Neural cell (in vitro differentiated cells): ENCODE measurements around the gene ROR2.

Experiments used
- EP300 ChIP-seq: fragments of 450-650 bp; conservative IDR thresholded peaks from 2 replicates; pipeline ENCODE4 v1.6.1; 2014; ENCODE audit warnings: antibody characterized with exemption, mild to moderate bottlenecking, moderate library complexity; ENCODE audit not compliant: poor library complexity, severe bottlenecking
- SMC3 ChIP-seq: fragments of 450-650 bp; conservative IDR thresholded peaks from 2 replicates; pipeline ENCODE4 v1.6.1; 2014; ENCODE audit warnings: antibody characterized with exemption, mild to moderate bottlenecking, moderate library complexity; ENCODE audit not compliant: poor library complexity
- TF ChIP-seq, protein P1 (sequence below): fragments of 450-650 bp; IDR thresholded peaks from 2 replicates; pipeline ENCODE4 v1.5.1; 2014; ENCODE audit warnings: antibody characterized with exemption, mild to moderate bottlenecking, moderate library complexity; ENCODE audit not compliant: poor library complexity, severe bottlenecking

DNA sequence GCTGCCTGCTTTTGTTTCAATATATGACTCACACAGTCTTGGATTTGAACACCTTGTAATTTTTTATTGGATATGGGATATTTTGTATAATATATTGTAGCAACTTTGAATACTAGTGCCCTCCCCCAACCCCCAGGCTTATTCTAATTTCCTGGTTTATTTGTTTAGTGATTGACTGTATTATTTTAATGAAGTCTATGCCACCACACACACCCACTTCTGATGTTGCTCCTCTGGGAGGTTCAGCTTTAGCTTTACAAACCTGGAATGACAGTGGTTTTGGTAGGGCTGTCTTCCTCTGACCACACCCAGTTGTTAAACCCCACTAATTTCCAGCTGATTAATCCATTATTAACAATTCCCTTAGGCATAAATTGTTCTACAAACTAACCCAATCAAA is 320.3 kb downstream of the ROR2 start:
- TF ChIP-seq, protein P1, sequence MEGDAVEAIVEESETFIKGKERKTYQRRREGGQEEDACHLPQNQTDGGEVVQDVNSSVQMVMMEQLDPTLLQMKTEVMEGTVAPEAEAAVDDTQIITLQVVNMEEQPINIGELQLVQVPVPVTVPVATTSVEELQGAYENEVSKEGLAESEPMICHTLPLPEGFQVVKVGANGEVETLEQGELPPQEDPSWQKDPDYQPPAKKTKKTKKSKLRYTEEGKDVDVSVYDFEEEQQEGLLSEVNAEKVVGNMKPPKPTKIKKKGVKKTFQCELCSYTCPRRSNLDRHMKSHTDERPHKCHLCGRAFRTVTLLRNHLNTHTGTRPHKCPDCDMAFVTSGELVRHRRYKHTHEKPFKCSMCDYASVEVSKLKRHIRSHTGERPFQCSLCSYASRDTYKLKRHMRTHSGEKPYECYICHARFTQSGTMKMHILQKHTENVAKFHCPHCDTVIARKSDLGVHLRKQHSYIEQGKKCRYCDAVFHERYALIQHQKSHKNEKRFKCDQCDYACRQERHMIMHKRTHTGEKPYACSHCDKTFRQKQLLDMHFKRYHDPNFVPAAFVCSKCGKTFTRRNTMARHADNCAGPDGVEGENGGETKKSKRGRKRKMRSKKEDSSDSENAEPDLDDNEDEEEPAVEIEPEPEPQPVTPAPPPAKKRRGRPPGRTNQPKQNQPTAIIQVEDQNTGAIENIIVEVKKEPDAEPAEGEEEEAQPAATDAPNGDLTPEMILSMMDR: no peak
- TF ChIP-seq EP300 (no peak), SMC3 (no peak)
